GM12874 (cell line): Measurements from ENCODE around the gene SH3RF3.

Source experiments
- TF ChIP-seq, protein P1 (sequence below): IDR thresholded peaks from 2 replicates; pipeline ENCODE4 v1.5.1; 2011; ENCODE audit warnings: low read depth, mild to moderate bottlenecking, control low read depth, low read length, moderate library complexity; ENCODE audit not compliant: insufficient read depth

The SH3RF3 gene

DNA sequence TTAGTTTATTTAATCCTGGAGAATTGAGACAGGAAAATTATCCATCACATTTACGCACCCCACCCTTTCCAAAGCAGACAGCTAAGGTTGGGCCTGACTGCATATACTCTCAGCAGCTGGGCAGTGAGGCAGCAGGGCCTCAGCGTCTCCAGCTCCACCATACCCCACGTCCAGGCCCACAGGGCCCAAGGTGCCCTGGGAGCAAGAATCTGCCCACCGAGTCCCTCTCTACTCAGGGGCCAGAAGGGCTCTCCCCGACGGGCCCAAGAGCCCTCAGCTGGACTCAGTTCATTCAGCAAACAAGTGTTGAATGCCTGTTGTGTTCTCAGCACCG lies 358.5 kb downstream of the SH3RF3 start:
- TF ChIP-seq, protein P1, sequence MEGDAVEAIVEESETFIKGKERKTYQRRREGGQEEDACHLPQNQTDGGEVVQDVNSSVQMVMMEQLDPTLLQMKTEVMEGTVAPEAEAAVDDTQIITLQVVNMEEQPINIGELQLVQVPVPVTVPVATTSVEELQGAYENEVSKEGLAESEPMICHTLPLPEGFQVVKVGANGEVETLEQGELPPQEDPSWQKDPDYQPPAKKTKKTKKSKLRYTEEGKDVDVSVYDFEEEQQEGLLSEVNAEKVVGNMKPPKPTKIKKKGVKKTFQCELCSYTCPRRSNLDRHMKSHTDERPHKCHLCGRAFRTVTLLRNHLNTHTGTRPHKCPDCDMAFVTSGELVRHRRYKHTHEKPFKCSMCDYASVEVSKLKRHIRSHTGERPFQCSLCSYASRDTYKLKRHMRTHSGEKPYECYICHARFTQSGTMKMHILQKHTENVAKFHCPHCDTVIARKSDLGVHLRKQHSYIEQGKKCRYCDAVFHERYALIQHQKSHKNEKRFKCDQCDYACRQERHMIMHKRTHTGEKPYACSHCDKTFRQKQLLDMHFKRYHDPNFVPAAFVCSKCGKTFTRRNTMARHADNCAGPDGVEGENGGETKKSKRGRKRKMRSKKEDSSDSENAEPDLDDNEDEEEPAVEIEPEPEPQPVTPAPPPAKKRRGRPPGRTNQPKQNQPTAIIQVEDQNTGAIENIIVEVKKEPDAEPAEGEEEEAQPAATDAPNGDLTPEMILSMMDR, result no peak

DNA sequence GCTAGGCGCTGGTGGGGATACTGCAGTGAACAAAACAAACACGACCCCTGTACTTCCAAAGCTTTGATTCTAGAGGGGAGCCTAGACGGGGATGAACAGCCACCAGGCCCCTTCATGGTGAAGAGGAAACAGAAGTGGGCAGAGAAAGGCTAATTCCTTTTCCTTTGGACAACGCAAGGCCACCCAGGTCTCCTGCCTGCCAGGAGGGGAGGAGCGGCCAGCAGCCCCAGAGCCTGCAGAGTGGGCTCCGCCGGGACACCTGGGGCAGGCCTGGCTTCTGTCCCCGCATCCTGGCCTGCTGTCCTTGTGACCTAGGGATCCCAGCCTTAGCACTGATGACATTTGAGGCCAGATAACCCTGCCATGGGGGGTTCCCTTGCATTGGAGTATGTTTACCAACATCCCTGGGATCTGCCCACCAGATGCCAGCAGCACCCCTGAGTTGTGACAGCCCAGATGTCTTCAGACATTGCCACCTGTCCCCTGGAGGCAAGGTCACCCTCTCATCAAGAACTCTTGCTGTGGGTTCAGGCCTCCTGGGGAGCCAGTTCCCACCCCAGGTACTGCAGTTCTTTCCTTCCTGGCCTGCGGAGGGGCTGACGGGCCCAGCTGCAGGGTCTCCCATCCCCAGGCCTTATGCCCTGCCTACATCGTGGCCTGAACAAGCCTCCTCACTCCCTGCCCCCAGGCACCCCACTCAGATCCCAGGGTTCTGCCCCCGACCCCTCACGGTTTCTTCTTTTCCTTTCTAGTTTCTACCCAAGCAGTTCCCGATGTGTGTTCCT lies 359.1 kb downstream of the SH3RF3 start:
- TF ChIP-seq, protein P1, result no peak

DNA sequence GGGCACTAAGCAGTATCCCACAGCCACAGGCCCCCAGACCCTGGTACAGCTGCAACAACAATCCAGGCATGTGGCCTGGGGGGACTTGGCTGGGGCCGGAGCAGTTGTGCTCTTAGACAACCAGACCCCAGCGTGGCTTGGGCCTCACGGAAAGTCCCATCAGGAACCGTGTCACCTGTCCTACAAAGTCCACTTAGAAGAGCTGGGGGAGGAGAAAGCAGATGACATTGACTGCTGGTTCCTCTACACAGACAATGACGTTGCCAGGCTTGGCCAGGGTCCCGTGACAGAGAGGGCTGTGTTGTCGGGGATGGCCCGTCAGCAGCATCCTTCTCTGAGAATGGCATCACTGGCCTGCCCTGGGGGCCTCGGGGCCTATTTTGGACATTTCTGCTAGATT lies 360.3 kb downstream of the SH3RF3 start:
- TF ChIP-seq, protein P1, result no peak

DNA sequence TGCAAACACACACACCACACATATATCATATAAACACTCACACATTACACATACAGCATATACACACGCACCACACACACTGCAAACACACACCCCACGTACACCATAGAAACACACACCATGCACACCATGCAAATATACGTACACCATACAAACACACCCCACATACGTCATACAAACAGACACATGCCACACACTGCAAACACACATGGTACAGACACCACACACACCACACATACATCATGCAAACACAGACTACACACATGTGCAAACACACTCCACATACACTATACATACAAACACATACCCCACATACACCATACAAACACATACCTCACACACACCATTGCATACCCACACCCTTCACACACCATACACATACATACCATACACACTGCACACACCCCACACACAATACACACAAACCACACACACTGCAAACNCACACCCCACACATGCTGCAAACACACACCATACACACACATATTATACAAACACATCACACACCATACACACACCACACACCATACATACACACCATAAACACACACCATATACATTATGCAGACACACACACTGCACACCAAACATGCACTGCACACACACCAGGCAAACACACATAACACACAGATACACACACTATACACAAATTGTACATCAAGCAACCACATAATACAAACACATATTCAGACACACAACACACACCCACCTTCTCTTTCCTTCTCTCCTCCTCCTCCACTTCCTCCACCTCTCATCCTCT lies 364.4 kb downstream of the SH3RF3 start:
- TF ChIP-seq, protein P1, result no peak

DNA sequence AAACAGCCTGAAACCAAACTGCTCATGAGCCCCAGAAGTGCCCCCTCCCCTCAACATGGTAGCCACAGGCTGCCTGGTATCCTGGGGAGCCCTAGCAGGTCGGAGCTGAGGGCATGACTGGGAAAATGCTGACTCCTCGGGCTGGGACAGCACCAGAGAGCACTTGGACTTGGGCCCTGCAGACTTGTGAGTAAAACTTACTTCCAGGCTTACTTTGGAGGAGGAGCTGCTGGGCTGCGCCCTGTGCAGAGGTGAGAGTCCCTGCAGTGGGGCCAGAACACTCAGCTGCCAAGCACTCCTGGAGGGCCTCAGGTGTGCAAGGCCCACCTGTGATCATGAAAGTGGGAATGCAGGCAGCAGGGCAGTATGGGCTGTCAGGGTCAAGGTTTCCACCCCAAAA lies 365.3 kb downstream of the SH3RF3 start:
- TF ChIP-seq, protein P1, result no peak

DNA sequence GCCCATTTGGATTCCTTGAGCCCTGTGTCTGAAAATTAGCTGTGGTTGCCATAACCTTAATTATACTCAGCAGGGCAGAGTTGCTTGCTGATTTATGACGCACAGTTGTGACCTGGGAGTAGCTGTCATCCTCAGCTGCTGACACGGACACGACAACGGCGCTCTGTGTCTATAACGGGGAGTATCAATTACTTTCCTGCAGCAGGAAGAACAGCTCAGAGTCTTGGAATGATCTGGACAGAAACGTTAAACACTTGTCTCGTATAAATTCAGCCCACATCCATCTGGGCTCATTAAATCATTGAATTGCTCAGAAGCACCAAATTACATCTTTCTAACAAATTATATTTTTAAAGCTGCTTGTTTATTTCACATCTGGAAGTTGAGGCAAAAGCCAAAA lies 368.5 kb downstream of the SH3RF3 start:
- TF ChIP-seq, protein P1, result no peak

DNA sequence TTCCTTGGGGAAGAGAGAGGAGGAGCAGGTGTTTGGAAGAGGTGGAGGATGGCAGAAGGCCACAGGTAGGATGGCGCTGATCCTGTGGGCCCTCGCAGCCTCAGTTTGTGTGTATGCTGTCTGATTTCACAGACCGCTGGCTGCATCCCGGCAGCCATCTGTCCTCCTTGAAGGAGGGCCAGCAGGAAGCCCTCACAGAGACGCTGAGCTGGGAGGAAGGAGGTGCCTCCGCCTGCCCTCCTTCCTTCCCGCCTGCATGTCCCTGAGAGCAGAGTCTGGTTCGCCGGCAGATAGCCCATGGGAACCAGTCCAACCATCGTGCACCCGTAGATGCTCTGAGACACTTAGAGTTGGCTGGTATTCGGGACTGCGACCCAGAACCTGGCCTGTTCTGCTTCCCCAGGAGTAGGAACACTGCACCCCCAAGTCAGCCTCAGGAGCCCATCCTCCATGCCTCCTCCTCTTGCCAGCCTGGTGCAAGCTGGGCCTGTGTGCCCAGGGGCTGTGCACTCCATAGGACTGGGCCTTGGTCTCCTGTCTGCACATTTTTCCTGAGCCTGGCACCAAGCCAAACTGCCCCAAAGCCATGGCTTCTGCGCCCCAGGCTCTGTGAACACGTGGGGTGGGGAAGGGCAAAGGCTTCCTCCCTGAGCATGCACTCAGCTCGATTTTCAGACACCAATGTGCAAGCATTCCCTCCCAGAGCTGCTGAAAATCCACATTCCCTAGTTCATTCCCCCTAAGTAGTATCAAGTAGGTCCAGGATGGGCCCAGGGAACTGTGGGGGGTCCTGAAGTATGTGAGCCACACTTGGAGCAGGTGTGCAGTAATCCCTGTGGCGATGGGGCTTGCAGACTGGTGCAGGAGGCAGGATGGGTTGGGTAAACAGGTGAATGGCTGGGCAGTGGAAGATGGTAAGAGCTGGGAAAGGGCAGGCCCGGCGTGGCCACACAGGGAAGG lies 369.2 kb downstream of the SH3RF3 start:
- TF ChIP-seq, protein P1, result no peak
